Liver (tissue), 9 donors: ENCODE measurements around the gene KRT25. TPM values are rescaled to one million over a fixed set of nuclear protein-coding genes. Genes with fewer than 3 reads are reported as not detected.

Experiments
- DNase-seq: peaks from one replicate; pipeline ENCODE4 v3.0.0-alpha.2; 2017; ENCODE audit warnings: low spot score
- H3K27ac ChIP-seq, 2 donors: one replicate each; pipeline ENCODE4 v1.7.0; 2013; ENCODE audit warnings: inconsistent platforms in 2 of 2, low read length in 2 of 2, control low read depth in 1 of 2, low read depth in 1 of 2, mild to moderate bottlenecking in 1 of 2
- H3K27me3 ChIP-seq, 4 donors: one replicate each; pipeline versions ENCODE4 v1.6.1 to v1.7.0; 2013; ENCODE audit warnings: low read length in 3 of 4, inconsistent platforms in 1 of 4, mild to moderate bottlenecking in 1 of 4, moderate library complexity in 1 of 4; ENCODE audit not compliant: control insufficient read depth in 4 of 4, insufficient read depth in 4 of 4
- H3K36me3 ChIP-seq, 4 donors: one replicate each; pipeline versions ENCODE4 v1.6.1 to v1.7.0; 2013; ENCODE audit warnings: low read length in 3 of 4, mild to moderate bottlenecking in 3 of 4, low read depth in 1 of 4, moderate library complexity in 1 of 4; ENCODE audit not compliant: control insufficient read depth in 4 of 4, insufficient read depth in 3 of 4
- H3K4me1 ChIP-seq, 4 donors: one replicate each; pipeline versions ENCODE4 v1.6.1 to v1.7.0; 2013; ENCODE audit warnings: low read length in 3 of 4, mild to moderate bottlenecking in 3 of 4, moderate library complexity in 1 of 4; ENCODE audit not compliant: control insufficient read depth in 4 of 4, insufficient read depth in 4 of 4
- H3K4me3 ChIP-seq, 3 donors: one replicate each; pipeline versions ENCODE4 v1.6.1 to v1.7.0; 2013; ENCODE audit warnings: low read length in 3 of 3, control low read depth in 1 of 3, low read depth in 1 of 3, mild to moderate bottlenecking in 1 of 3
- H3K9ac ChIP-seq, 2 donors: one replicate each; pipeline ENCODE4 v1.7.0; 2013; ENCODE audit warnings: low read length in 2 of 2, mild to moderate bottlenecking in 2 of 2, moderate library complexity in 2 of 2, control low read depth in 1 of 2, low read depth in 1 of 2
- H3K9me3 ChIP-seq, 4 donors: one replicate each; pipeline versions ENCODE4 v1.6.1 to v1.7.0; 2013; ENCODE audit warnings: low read length in 3 of 4; ENCODE audit not compliant: control insufficient read depth in 4 of 4
- CTCF ChIP-seq: fragments of 150-350 bp; IDR thresholded peaks from 2 replicates; pipeline ENCODE4 v1.5.1; 2017; ENCODE audit warnings: improper control_type of control experiment, low read depth, low read length; ENCODE audit not compliant: missing input control
- EGR1 ChIP-seq, 2 donors: IDR thresholded peaks; 2 replicates each; pipeline ENCODE4 v1.6.1; 2016 to 2018; ENCODE audit warnings: antibody characterized with exemption in 2 of 2, low read depth in 2 of 2
- FOXA1 ChIP-seq: IDR thresholded peaks from 2 replicates; pipeline ENCODE4 v1.6.1; 2016; ENCODE audit warnings: antibody characterized with exemption
- GABPA ChIP-seq, 2 donors: IDR thresholded peaks in 1 of 2; conservative IDR thresholded peaks in 1 of 2; 2 replicates each; pipeline ENCODE4 v1.6.1; 2016; ENCODE audit warnings: antibody characterized with exemption in 2 of 2, mild to moderate bottlenecking in 1 of 2, moderate library complexity in 1 of 2
- HNF4G ChIP-seq: IDR thresholded peaks from 2 replicates; pipeline ENCODE4 v1.6.1; 2016; ENCODE audit warnings: antibody characterized with exemption
- NR2F2 ChIP-seq: IDR thresholded peaks from 2 replicates; pipeline ENCODE4 v1.6.1; 2016; ENCODE audit warnings: antibody characterized with exemption
- RAD21 ChIP-seq, 2 donors: IDR thresholded peaks; 2 replicates each; pipeline ENCODE4 v1.6.1; 2016; ENCODE audit warnings: antibody characterized with exemption in 2 of 2, mild to moderate bottlenecking in 2 of 2
- REST ChIP-seq: IDR thresholded peaks from 2 replicates; pipeline ENCODE4 v1.6.1; 2016; ENCODE audit warnings: antibody characterized with exemption, mild to moderate bottlenecking
- RXRA ChIP-seq, 2 donors: IDR thresholded peaks; 2 replicates each; pipeline ENCODE4 v1.6.1; 2017 to 2018; ENCODE audit warnings: antibody characterized with exemption in 2 of 2, mild to moderate bottlenecking in 1 of 2
- TAF1 ChIP-seq: conservative IDR thresholded peaks from 2 replicates; pipeline ENCODE4 v1.6.1; 2016; ENCODE audit warnings: antibody characterized with exemption, mild to moderate bottlenecking
- YY1 ChIP-seq: IDR thresholded peaks from 2 replicates; pipeline ENCODE4 v1.6.1; 2016; ENCODE audit warnings: antibody characterized with exemption, mild to moderate bottlenecking
- WGBS: extraction: QIAGEN DNeasy Blood & Tissue Kit; methylation state at CpG from one replicate; pipeline ENCODE4 v1.1.7; 2013; 5-methylcytosine and 5-hydroxymethylcytosine counted together
- polyA plus RNA-seq, 2 donors: library from polyadenylated mRNA; stranded (reverse) in 1 of 2; unstranded in 1 of 2; fragments of 200-250 nt in 1 of 2; fragments of >200 nt in 1 of 2; fragmentation: Nextera tagmentation in 1 of 2; extraction: Ambion mirVana in 1 of 2; gene quantifications; one replicate each; pipeline versions ENCODE4 v1.2.1 to v1.2.3, GENCODE V29; 2013 to 2015
- total RNA-seq, 2 donors: library from RNA; depleted of rRNA; stranded (reverse); fragments of >200 nt; gene quantifications; one replicate each; pipeline ENCODE4 v1.2.3, GENCODE V29; 2014
- TF ChIP-seq, protein P1 (sequence below): IDR thresholded peaks from 2 replicates; pipeline ENCODE4 v1.6.1; 2016; ENCODE audit warnings: antibody characterized with exemption
- TF ChIP-seq, protein P2 (sequence below): IDR thresholded peaks from 2 replicates; pipeline ENCODE4 v1.6.1; 2016; ENCODE audit warnings: antibody characterized with exemption
- donor health status: healthy.
- donor health status: healthy.
- donor health status: healthy.
- donor health status: healthy.
- donor health status: healthy.

Gene KRT25
- total and polyA plus RNA-seq, 4 donors, result not detected

DNA sequence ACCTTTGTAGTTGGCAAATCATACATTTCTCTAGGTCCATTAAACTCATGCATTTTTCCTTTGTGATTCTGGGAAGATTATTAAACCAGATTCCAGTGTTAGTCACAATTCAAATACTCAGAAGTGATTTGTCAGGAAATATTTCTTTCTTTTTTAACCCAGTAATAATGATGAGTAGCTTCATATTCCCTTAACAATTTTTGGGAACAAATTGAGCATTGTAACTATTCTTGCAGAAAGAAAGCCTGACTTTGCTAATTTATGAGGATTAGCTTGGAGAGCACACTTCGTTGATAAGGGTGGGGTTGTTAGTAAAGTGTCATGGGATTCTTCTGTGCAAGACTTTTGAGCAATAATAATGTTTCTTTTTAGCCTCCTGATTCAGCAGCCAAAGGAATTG lies 32.9 kb downstream of the KRT25 start:
- no peaks in the 10 kb centered on the region for H3K36me3 ChIP-seq
- H3K4me1 ChIP-seq, result peaks cover 0 to 3% (median 1%) of the 10 kb centered on the region in 4 donors
- no peaks in the 10 kb centered on the region for H3K27me3 ChIP-seq
- DNase-seq, result no peak
- WGBS, result 81% methylated on average over 1 of the region's 1 CpG
- no peaks in the 10 kb centered on the region for H3K9me3 ChIP-seq
- H3K4me3 ChIP-seq, result no peak overlapping the region
- H3K27ac ChIP-seq, result no peak overlapping the region
- H3K9ac ChIP-seq, result no peak overlapping the region
- TF ChIP-seq RAD21 (IDR thresholded peaks at IDR 0.05) (no peak), REST (no peak), CTCF (no peak)
- TF ChIP-seq, protein P1, sequence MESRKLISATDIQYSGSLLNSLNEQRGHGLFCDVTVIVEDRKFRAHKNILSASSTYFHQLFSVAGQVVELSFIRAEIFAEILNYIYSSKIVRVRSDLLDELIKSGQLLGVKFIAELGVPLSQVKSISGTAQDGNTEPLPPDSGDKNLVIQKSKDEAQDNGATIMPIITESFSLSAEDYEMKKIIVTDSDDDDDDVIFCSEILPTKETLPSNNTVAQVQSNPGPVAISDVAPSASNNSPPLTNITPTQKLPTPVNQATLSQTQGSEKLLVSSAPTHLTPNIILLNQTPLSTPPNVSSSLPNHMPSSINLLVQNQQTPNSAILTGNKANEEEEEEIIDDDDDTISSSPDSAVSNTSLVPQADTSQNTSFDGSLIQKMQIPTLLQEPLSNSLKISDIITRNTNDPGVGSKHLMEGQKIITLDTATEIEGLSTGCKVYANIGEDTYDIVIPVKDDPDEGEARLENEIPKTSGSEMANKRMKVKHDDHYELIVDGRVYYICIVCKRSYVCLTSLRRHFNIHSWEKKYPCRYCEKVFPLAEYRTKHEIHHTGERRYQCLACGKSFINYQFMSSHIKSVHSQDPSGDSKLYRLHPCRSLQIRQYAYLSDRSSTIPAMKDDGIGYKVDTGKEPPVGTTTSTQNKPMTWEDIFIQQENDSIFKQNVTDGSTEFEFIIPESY, result no peak

DNA sequence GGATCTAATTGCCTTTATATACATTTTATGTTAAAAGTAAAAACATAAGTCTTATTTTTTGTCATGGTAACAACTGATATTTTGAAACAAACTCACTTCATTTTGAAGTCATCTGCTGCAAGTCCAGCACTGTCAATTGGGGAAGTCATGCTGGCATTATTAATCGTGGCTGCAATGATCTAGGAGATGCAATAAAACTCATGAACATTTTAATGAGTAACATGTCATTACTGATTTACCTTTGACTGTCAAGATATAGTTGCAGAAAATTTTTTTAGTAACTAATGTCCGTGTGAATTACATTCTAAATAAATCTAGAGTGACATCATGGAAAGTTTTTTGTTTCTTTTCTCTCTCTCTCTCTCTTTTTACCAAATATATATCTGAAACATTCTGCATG lies 34.2 kb downstream of the KRT25 start:
- H3K27me3 ChIP-seq, result no peaks in the 10 kb centered on the region
- no peak overlapping the region for H3K9ac ChIP-seq
- no peak overlapping the region for H3K4me3 ChIP-seq
- WGBS, result 75% methylated on average over 2 of the region's 2 CpGs
- H3K9me3 ChIP-seq, result no peaks in the 10 kb centered on the region
- DNase-seq, result no peak
- no peak for TF ChIP-seq GABPA (IDR thresholded peaks at IDR 0.05 in 1 of 2, conservative IDR thresholded peaks at IDR 0.05 in 1 of 2)
- TF ChIP-seq EGR1 (IDR thresholded peaks at IDR 0.05; ENCODE audit: low read depth in 2 of 2), result no peak
- no peak for TF ChIP-seq HNF4G
- TF ChIP-seq YY1, result no peak
- no peaks in the 10 kb centered on the region for H3K4me1 ChIP-seq
- no peaks in the 10 kb centered on the region for H3K36me3 ChIP-seq
- no peak overlapping the region for H3K27ac ChIP-seq

GRCh38 chr17:40718930-40719329 lies 36.2 kb downstream of the KRT25 start:
- WGBS, result 66% methylated on average over 8 of the region's 8 CpGs
- no peak overlapping the region for H3K27ac ChIP-seq
- TF ChIP-seq YY1 (no peak), HNF4G (no peak), RAD21 (IDR thresholded peaks at IDR 0.05) (no peak), FOXA1 (no peak), GABPA (IDR thresholded peaks at IDR 0.05 in 1 of 2, conservative IDR thresholded peaks at IDR 0.05 in 1 of 2) (no peak), TAF1 (no peak), NR2F2 (no peak), RXRA (IDR thresholded peaks at IDR 0.05) (no peak), REST (no peak)
- TF ChIP-seq, protein P1, result no peak
- TF ChIP-seq, protein P2, sequence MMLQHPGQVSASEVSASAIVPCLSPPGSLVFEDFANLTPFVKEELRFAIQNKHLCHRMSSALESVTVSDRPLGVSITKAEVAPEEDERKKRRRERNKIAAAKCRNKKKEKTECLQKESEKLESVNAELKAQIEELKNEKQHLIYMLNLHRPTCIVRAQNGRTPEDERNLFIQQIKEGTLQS, result no peak

More at GRCh38 chr17:40718930-40719329, 36.2 kb downstream of the KRT25 start:
- H3K4me1 ChIP-seq, result no peaks in the 10 kb centered on the region
- H3K9ac ChIP-seq, result no peak overlapping the region
- no peaks in the 10 kb centered on the region for H3K27me3 ChIP-seq
- H3K36me3 ChIP-seq, result no peaks in the 10 kb centered on the region
- no peaks in the 10 kb centered on the region for H3K9me3 ChIP-seq
- H3K4me3 ChIP-seq, result no peak overlapping the region
- DNase-seq, result no peak
